ENCODE results near the gene RAP1GAP. TPM values are rescaled to one million over a fixed set of nuclear protein-coding genes. Genes with fewer than 3 reads are reported as not detected.

The RAP1GAP gene
- total and polyA plus RNA-seq, 9 of the 15 experiments (the other 6 are each of a cell fraction or from before 2014, with no cell fraction given), result 0.29 to 30.2 (median 19.2) TPM

DNA sequence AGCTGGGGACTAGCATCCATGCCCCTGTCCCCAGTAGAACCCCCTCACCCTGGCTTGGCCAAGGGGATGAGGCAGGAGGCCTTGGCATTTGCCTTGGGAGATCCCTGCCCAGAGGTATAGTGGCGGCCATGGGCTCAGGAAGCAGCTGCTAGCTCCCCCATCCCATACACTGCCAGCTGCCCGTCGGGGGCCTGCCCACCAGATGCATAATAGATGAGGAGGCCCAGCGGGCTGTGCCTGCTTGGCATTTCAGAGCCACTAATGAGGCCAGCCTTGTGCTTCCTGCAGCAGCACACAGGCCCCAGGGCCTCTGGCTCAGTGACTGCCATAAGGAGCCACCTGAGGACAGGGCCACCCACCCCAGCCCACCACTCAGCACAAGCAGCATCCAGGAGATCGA is 23.6 kb downstream of the RAP1GAP start (continued):
- TF ChIP-seq RBM39 (optimal IDR thresholded peaks at IDR 0.05; ENCODE audit: low read depth, low read length) (no peak), RFX5 (IDR thresholded peaks at IDR 0.05; ENCODE audit: low read depth, low read length) (no peak), ZNF551 (CRISPR knock-in tag; IDR thresholded peaks at IDR 0.05) (no peak)

DNA sequence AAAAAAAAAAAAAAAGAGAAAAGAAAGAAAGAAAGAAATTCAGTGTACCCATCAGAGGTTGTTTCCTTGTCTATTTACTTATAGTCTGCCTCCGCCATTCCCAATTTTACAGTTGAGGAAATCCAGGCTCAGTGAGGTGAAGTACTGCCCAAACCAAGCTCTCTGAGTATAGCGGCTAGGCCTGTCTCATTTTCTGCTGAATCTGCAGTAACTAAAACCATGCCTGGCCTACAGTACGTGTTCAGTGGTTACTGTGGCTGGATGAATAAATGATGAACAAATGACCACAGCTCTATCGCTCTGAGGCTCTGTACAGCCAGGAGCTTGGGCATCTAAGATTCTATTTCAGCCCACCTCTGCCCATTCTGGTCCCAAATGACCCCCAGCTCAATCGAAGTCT is 24.3 kb downstream of the RAP1GAP start:
- peaks cover 7% of the 10 kb centered on the region for H3K9me1 ChIP-seq (ENCODE audit: control insufficient read depth, insufficient read depth, low read length)
- ChIA-PET POLR2A (interaction anchor here (0.5 to 1.4 kb wide), 2 partner anchors 10 to 22 kb away, joined by 3 read pairs; no protein-coding TSS in a partner anchor), CTCF (ENCODE audit: low intra/inter-chr PET ratio) (no interaction called here)
- no peak for ATAC-seq
- no peak overlapping the region for H3K4me3 ChIP-seq
- H3K4me1 ChIP-seq (replicated peaks in 1 of 2; ENCODE audit: control insufficient read depth in 2 of 2, insufficient read depth in 2 of 2, low read length in 2 of 2), result peaks cover 20 to 39% of the 10 kb centered on the region in 2 experiments
- intact Hi-C loops (cut with micrococcal nuclease) (no loop called here), in situ Hi-C loops (cut with MboI) (no loop called here)
- H3K27ac ChIP-seq (ENCODE audit: extremely low read depth, low read depth, low read length), result no peak overlapping the region
- H3K79me2 ChIP-seq (ENCODE audit: control insufficient read depth, insufficient read depth, low read length), result 0 out of 3 replicates have a peak, but pooled peaks cover 5% of the 10 kb centered on the region
- no peak overlapping the region for H2AFZ ChIP-seq (ENCODE audit: low read depth, low read length)
- H3K9ac ChIP-seq (ENCODE audit: insufficient read depth in 1 of 2, low read depth in 2 of 2, low read length in 2 of 2), result no peak overlapping the region
- H3K4me2 ChIP-seq (ENCODE audit: insufficient read depth, low read length), result no peak overlapping the region
- H3K27me3 ChIP-seq (ENCODE audit: control insufficient read depth in 2 of 2, insufficient read depth in 2 of 2, low read length in 2 of 2), result no peaks in the 10 kb centered on the region
- no peaks in the 10 kb centered on the region for H3K9me3 ChIP-seq (replicated peaks; ENCODE audit: control insufficient read depth, insufficient read depth, low read depth, low read length)
- no TSS peak for BruUV-seq (replicated peaks)
- peaks cover 19% of the 10 kb centered on the region; the same call in 2 of the 3 replicates for H3K36me3 ChIP-seq (ENCODE audit: control insufficient read depth, insufficient read depth, low read length)
- no peak for FAIRE-seq
- no peak for DNase-seq (ENCODE audit: extremely low read depth in 1 of 4, low spot score in 3 of 4)
- H4K20me1 ChIP-seq (replicated peaks; ENCODE audit: control insufficient read depth, insufficient read depth, low read length), result peaks cover 30% of the 10 kb centered on the region
- 57% methylated on average over 5 of the region's 5 CpGs for WGBS (ENCODE audit: insufficient coverage, low coverage, missing lambda C conversion rate)
- TF ChIP-seq ARID1B (IDR thresholded peaks at IDR 0.05) (no peak), C11orf30 (IDR thresholded peaks at IDR 0.05; ENCODE audit: low read depth) (peak; percentile 64), SPI1 (IDR thresholded peaks at IDR 0.05; ENCODE audit: borderline replicate concordance, low read depth, low read length) (no peak), ERF (CRISPR knock-in tag; IDR thresholded peaks at IDR 0.05) (no peak), CC2D1A (IDR thresholded peaks at IDR 0.05) (no peak), NBN (IDR thresholded peaks at IDR 0.05; ENCODE audit: low read depth) (no peak), ZNF766 (CRISPR knock-in tag; conservative IDR thresholded peaks at IDR 0.05) (no peak), TSC22D4 (tag; IDR thresholded peaks at IDR 0.05) (no peak), ELF1 (tag; IDR thresholded peaks at IDR 0.05) (no peak), ZNF696 (CRISPR knock-in tag; conservative IDR thresholded peaks at IDR 0.05) (no peak), ZNF146 (CRISPR knock-in tag; IDR thresholded peaks at IDR 0.05; ENCODE audit: unreplicated experiment) (no peak), POLR2H (tag; IDR thresholded peaks at IDR 0.05; ENCODE audit: low read depth) (no peak)
- TF ChIP-seq, protein P1, sequence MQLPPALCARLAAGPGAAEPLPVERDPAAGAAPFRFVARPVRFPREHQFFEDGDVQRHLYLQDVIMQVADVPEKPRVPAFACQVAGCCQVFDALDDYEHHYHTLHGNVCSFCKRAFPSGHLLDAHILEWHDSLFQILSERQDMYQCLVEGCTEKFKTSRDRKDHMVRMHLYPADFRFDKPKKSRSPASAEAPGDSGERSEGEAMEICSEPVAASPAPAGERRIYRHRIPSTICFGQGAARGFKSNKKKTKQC (CRISPR knock-in tag; IDR thresholded peaks at IDR 0.05), result no peak
- TF ChIP-seq, protein P2, sequence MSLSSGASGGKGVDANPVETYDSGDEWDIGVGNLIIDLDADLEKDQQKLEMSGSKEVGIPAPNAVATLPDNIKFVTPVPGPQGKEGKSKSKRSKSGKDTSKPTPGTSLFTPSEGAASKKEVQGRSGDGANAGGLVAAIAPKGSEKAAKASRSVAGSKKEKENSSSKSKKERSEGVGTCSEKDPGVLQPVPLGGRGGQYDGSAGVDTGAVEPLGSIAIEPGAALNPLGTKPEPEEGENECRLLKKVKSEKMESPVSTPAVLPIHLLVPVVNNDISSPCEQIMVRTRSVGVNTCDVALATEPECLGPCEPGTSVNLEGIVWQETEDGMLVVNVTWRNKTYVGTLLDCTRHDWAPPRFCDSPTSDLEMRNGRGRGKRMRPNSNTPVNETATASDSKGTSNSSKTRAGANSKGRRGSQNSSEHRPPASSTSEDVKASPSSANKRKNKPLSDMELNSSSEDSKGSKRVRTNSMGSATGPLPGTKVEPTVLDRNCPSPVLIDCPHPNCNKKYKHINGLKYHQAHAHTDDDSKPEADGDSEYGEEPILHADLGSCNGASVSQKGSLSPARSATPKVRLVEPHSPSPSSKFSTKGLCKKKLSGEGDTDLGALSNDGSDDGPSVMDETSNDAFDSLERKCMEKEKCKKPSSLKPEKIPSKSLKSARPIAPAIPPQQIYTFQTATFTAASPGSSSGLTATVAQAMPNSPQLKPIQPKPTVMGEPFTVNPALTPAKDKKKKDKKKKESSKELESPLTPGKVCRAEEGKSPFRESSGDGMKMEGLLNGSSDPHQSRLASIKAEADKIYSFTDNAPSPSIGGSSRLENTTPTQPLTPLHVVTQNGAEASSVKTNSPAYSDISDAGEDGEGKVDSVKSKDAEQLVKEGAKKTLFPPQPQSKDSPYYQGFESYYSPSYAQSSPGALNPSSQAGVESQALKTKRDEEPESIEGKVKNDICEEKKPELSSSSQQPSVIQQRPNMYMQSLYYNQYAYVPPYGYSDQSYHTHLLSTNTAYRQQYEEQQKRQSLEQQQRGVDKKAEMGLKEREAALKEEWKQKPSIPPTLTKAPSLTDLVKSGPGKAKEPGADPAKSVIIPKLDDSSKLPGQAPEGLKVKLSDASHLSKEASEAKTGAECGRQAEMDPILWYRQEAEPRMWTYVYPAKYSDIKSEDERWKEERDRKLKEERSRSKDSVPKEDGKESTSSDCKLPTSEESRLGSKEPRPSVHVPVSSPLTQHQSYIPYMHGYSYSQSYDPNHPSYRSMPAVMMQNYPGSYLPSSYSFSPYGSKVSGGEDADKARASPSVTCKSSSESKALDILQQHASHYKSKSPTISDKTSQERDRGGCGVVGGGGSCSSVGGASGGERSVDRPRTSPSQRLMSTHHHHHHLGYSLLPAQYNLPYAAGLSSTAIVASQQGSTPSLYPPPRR (CRISPR knock-in tag; IDR thresholded peaks at IDR 0.05; ENCODE audit: borderline replicate concordance), result no peak

All from K562 (cell line).